SK-N-SH treated with all-trans-retinoic acid at 6 μM for 48 hours (cell line): ENCODE measurements around the gene PPP1R3C.

ENCODE experiments used
- BACH2 ChIP-seq: fragments of 250-450 bp; sonication (Bioruptor Pico); IDR thresholded peaks from 2 replicates; pipeline ENCODE4 v1.9.0; 2021; ENCODE audit warnings: mild to moderate bottlenecking, borderline replicate concordance
- CSDC2 ChIP-seq: fragments of 250-450 bp; sonication (Bioruptor Pico); IDR thresholded peaks from 2 replicates; pipeline ENCODE4 v1.5.0; 2020; ENCODE audit warnings: mild to moderate bottlenecking, moderate library complexity
- ESRRG ChIP-seq: fragments of 250-450 bp; sonication (Bioruptor Pico); IDR thresholded peaks from 2 replicates; pipeline ENCODE4 v1.6.1; 2021; ENCODE audit warnings: mild to moderate bottlenecking
- GLIS3 ChIP-seq: fragments of 250-450 bp; sonication (Bioruptor Pico); IDR thresholded peaks from 2 replicates; pipeline ENCODE4 v1.5.0; 2020; ENCODE audit warnings: mild to moderate bottlenecking, moderate library complexity
- RARB ChIP-seq: fragments of 250-450 bp; sonication (Bioruptor Pico); IDR thresholded peaks from 2 replicates; pipeline ENCODE4 v1.8.0; 2021; ENCODE audit warnings: mild to moderate bottlenecking, moderate library complexity
- TCF4 ChIP-seq: fragments of 250-450 bp; sonication (Bioruptor Pico); IDR thresholded peaks from 2 replicates; pipeline ENCODE4 v1.8.0; 2021; ENCODE audit warnings: mild to moderate bottlenecking, moderate library complexity, borderline replicate concordance
- TOX ChIP-seq: fragments of 250-450 bp; sonication (Bioruptor Pico); IDR thresholded peaks from 2 replicates; pipeline ENCODE4 v1.8.0; 2021; ENCODE audit warnings: mild to moderate bottlenecking, moderate library complexity, borderline replicate concordance
- ZFP3 ChIP-seq: fragments of 250-450 bp; sonication (Bioruptor Pico); IDR thresholded peaks from 2 replicates; pipeline ENCODE4 v1.5.0; 2020; ENCODE audit warnings: mild to moderate bottlenecking, moderate library complexity
- ZFP30 ChIP-seq: fragments of 450-650 bp; formaldehyde crosslinking; IDR thresholded peaks from 2 replicates; pipeline ENCODE4 v1.5.0; 2022; ENCODE audit warnings: mild to moderate bottlenecking, moderate library complexity
- ZNF565 ChIP-seq: fragments of 450-650 bp; formaldehyde crosslinking; conservative IDR thresholded peaks from 2 replicates; pipeline ENCODE4 v1.5.0; 2020; ENCODE audit warnings: low read depth, mild to moderate bottlenecking, moderate library complexity
- TF ChIP-seq, protein P1 (sequence below): fragments of 250-450 bp; sonication (Bioruptor Pico); IDR thresholded peaks from 2 replicates; pipeline ENCODE4 v1.8.0; 2021; ENCODE audit warnings: low read depth, mild to moderate bottlenecking, moderate library complexity, borderline replicate concordance
- TF ChIP-seq, protein P2 (sequence below): fragments of 250-450 bp; sonication (Bioruptor Pico); IDR thresholded peaks from 2 replicates; pipeline ENCODE4 v1.8.0; 2020; ENCODE audit warnings: mild to moderate bottlenecking, moderate library complexity, borderline replicate concordance
- TF ChIP-seq, protein P3 (sequence below): fragments of 250-450 bp; sonication (Bioruptor Pico); IDR thresholded peaks from 2 replicates; pipeline ENCODE4 v1.5.0; 2020; ENCODE audit warnings: mild to moderate bottlenecking, moderate library complexity

DNA sequence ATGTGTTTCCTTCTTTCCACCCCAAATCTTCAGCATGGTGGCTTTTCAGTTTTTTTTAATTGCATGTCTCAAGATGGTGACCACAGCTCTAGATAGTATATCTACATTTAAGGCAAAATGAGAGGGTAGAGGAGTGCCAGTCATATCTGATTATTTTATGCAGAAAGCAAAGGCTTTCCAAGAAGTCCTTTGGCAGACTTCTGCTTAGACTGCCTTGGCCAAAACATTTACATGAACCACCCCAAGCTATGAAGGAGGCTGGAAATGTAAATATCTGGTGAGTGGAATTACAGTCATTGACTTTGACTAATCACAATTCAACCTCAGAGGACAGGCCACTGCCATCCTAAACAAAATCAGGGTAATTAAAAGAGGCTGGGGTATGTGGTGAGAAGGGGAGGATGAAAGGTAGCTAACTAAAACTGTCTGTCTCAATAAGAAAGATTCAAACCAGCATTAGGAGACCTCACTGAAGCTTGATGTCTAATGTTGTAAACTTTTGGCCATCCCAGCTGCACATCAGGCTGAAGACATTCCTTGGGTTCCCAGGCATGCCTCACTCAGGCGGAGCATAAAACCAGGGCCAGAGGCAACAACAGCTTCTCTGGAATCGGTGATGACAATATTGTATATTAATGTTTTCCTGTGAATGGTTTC is 53.4 kb downstream of the PPP1R3C start:
- TF ChIP-seq ZNF565 (CRISPR knock-in tag) (no peak), ZFP3 (CRISPR knock-in tag) (no peak), GLIS3 (no peak), ESRRG (CRISPR knock-in tag) (no peak), TCF4 (CRISPR knock-in tag) (no peak), TOX (CRISPR knock-in tag) (no peak), ZFP30 (CRISPR knock-in tag) (no peak), BACH2 (CRISPR knock-in tag) (no peak), CSDC2 (CRISPR knock-in tag) (no peak), RARB (CRISPR knock-in tag) (peak; percentile 51; the same call in 1 of the 2 replicates)
- TF ChIP-seq, protein P1, sequence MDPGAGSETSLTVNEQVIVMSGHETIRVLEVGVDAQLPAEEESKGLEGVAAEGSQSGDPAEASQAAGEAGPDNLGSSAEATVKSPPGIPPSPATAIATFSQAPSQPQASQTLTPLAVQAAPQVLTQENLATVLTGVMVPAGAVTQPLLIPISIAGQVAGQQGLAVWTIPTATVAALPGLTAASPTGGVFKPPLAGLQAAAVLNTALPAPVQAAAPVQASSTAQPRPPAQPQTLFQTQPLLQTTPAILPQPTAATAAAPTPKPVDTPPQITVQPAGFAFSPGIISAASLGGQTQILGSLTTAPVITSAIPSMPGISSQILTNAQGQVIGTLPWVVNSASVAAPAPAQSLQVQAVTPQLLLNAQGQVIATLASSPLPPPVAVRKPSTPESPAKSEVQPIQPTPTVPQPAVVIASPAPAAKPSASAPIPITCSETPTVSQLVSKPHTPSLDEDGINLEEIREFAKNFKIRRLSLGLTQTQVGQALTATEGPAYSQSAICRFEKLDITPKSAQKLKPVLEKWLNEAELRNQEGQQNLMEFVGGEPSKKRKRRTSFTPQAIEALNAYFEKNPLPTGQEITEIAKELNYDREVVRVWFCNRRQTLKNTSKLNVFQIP (CRISPR knock-in tag) = no peak
- TF ChIP-seq, protein P2, sequence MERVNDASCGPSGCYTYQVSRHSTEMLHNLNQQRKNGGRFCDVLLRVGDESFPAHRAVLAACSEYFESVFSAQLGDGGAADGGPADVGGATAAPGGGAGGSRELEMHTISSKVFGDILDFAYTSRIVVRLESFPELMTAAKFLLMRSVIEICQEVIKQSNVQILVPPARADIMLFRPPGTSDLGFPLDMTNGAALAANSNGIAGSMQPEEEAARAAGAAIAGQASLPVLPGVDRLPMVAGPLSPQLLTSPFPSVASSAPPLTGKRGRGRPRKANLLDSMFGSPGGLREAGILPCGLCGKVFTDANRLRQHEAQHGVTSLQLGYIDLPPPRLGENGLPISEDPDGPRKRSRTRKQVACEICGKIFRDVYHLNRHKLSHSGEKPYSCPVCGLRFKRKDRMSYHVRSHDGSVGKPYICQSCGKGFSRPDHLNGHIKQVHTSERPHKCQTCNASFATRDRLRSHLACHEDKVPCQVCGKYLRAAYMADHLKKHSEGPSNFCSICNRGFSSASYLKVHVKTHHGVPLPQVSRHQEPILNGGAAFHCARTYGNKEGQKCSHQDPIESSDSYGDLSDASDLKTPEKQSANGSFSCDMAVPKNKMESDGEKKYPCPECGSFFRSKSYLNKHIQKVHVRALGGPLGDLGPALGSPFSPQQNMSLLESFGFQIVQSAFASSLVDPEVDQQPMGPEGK (CRISPR knock-in tag) = no peak
- TF ChIP-seq, protein P3, sequence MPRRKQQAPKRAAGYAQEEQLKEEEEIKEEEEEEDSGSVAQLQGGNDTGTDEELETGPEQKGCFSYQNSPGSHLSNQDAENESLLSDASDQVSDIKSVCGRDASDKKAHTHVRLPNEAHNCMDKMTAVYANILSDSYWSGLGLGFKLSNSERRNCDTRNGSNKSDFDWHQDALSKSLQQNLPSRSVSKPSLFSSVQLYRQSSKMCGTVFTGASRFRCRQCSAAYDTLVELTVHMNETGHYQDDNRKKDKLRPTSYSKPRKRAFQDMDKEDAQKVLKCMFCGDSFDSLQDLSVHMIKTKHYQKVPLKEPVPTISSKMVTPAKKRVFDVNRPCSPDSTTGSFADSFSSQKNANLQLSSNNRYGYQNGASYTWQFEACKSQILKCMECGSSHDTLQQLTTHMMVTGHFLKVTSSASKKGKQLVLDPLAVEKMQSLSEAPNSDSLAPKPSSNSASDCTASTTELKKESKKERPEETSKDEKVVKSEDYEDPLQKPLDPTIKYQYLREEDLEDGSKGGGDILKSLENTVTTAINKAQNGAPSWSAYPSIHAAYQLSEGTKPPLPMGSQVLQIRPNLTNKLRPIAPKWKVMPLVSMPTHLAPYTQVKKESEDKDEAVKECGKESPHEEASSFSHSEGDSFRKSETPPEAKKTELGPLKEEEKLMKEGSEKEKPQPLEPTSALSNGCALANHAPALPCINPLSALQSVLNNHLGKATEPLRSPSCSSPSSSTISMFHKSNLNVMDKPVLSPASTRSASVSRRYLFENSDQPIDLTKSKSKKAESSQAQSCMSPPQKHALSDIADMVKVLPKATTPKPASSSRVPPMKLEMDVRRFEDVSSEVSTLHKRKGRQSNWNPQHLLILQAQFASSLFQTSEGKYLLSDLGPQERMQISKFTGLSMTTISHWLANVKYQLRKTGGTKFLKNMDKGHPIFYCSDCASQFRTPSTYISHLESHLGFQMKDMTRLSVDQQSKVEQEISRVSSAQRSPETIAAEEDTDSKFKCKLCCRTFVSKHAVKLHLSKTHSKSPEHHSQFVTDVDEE (CRISPR knock-in tag) = no peak
